ENCODE data around the gene HELZ2.

DNA sequence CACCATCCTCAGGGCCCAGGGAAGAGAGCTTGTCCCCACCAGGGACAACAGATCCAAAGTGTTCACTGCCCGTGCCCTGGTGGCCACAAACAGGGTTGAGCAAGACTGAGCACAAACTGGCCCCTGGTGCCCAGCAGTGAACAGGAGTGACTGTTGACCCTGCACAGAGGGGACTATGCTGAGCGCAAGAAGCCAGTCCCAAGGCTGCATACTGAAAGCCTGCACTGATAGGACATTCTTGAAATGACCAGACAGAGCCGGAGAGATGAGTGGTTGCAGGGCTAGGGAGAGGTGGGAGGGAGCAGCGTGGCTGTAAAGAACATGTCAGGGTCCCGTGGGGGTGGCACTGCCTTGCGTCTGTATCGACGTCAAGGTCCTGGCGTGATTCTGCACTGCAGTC, 23.0 kb downstream of the HELZ2 start:
- TF ChIP-seq CTCF (conservative IDR thresholded peaks at IDR 0.05 in 1 of 2, IDR thresholded peaks at IDR 0.05 in 1 of 2; ENCODE audit: low read depth in 1 of 2, low read length in 2 of 2) = no peak
- TF ChIP-seq EZH2 (IDR thresholded peaks at IDR 0.05; ENCODE audit: low read length, missing control alignments) = no peak

Data from fibroblast of lung (primary cell).